Measurements from ENCODE around the gene GATA5. TPM values are rescaled to one million over a fixed set of nuclear protein-coding genes. Genes with fewer than 3 reads are reported as not detected.

Gene GATA5
- total and polyA plus RNA-seq, 10 of the 15 experiments (the other 5 are each of a cell fraction or from before 2014, with no cell fraction given), result not detected

- TF ChIP-seq SPI1 (IDR thresholded peaks at IDR 0.05; ENCODE audit: borderline replicate concordance, insufficient read depth, low read depth, low read length), result no peak
- TF ChIP-seq JUNB (IDR thresholded peaks at IDR 0.05), result no peak
- no peak for TF ChIP-seq RBBP5 (conservative IDR thresholded peaks at IDR 0.05)
- no peak for TF ChIP-seq GABPA (IDR thresholded peaks at IDR 0.05; ENCODE audit: low read depth)
- TF ChIP-seq POLR2AphosphoS2 (IDR thresholded peaks at IDR 0.05; ENCODE audit: low read depth, low read length), result no peak
Observed at GRCh38 chr20:62524505-62524911, 48.7 kb upstream of the GATA5 start (continued).

- ChIA-PET SMC1A (ENCODE audit: uncharacterized antibody, unreplicated experiment) (no interaction called here), CTCF (interaction anchor here (1.2 kb wide), 1 partner anchor 24 kb away, joined by 4 read pairs; no protein-coding TSS in a partner anchor), POLR2A (no interaction called here), RAD21 (ENCODE audit: unreplicated experiment) (no interaction called here)
- Histone ChIP-seq H2AFZ (ENCODE audit: control insufficient read depth, low read depth, low read length) (no peak overlapping the region), H3K4me2 (ENCODE audit: control insufficient read depth, insufficient read depth) (no peak overlapping the region), H3K4me3 (no peak overlapping the region), H3K9ac (ENCODE audit: control insufficient read depth, insufficient read depth, low read length) (no peak overlapping the region), H3K4me1 (ENCODE audit: control insufficient read depth, insufficient read depth, low read length) (no peaks in the 10 kb centered on the region), H3K79me2 (ENCODE audit: control insufficient read depth, insufficient read depth, low read length) (no peaks in the 10 kb centered on the region), H3K36me3 (ENCODE audit: control insufficient read depth in 2 of 2, insufficient read depth in 2 of 2, low read length in 1 of 2) (no peaks in the 10 kb centered on the region), H3K27ac (ENCODE audit: control insufficient read depth, insufficient read depth) (no peak overlapping the region), H4K20me1 (ENCODE audit: control insufficient read depth, insufficient read depth) (no peaks in the 10 kb centered on the region), H3K27me3 (replicated peaks in 1 of 2; ENCODE audit: control insufficient read depth in 2 of 2, insufficient read depth in 2 of 2, low read length in 1 of 2) (peaks cover 1 to 7% of the 10 kb centered on the region in 2 experiments; a peak in 3 of 4 replicates), H3K9me3 (replicated peaks; ENCODE audit: control insufficient read depth, insufficient read depth, low read length) (no peaks in the 10 kb centered on the region)
- in situ Hi-C loops (cut with MboI) (no loop called here), intact Hi-C loops (cut with micrococcal nuclease; ENCODE audit: unreplicated experiment) (no loop called here)
- FAIRE-seq (no peak), ATAC-seq (peak; percentile 84), DNase-seq (ENCODE audit: low read depth, low spot score) (no peak)
- no TSS peak for BruUV-seq (replicated peaks)
- 36% methylated on average over 26 of the region's 26 CpGs for WGBS (ENCODE audit: insufficient coverage, insufficient replicate concordance, low lambda C conversion rate, missing lambda C conversion rate)
- TF ChIP-seq SMAD5 (IDR thresholded peaks at IDR 0.05; ENCODE audit: low read depth) (no peak), FOXK2 (IDR thresholded peaks at IDR 0.05) (no peak), ZNF687 (IDR thresholded peaks at IDR 0.05) (no peak), SRF (IDR thresholded peaks at IDR 0.05; ENCODE audit: low read depth in 2 of 2, low read length in 2 of 2) (no peak), ZNF274 (IDR thresholded peaks at IDR 0.05; ENCODE audit: insufficient read depth, insufficient read length) (no peak), RUNX3 (IDR thresholded peaks at IDR 0.05; ENCODE audit: low read length) (no peak), PBX3 (IDR thresholded peaks at IDR 0.05; ENCODE audit: insufficient replicate concordance, low read depth, low read length) (no peak), JUNB (IDR thresholded peaks at IDR 0.05) (no peak), ATF7 (IDR thresholded peaks at IDR 0.05; ENCODE audit: low read depth) (no peak), PML (IDR thresholded peaks at IDR 0.05; ENCODE audit: low read length) (no peak), ATF3 (IDR thresholded peaks at IDR 0.05; ENCODE audit: borderline replicate concordance, extremely low read depth, low read depth, low read length) (no peak)
Observed at GRCh38 chr20:62523473-62524203, 47.8 kb upstream of the GATA5 start.
